Fibroblast of pulmonary artery (primary cell): ENCODE measurements around the gene PTPRN2.

Experiments
- DNase-seq: peaks from one replicate; pipeline ENCODE4 v3.0.0-alpha.2; 2010; ENCODE audit warnings: low read depth
- H3K4me3 ChIP-seq: replicated peaks from 2 replicates; pipeline ENCODE4 v1.5.1; 2011; ENCODE audit warnings: low read depth, mild to moderate bottlenecking, control low read depth, low read length, moderate library complexity
- TF ChIP-seq, protein P1 (sequence below): IDR thresholded peaks from 2 replicates; pipeline ENCODE4 v1.5.1; 2011; ENCODE audit warnings: mild to moderate bottlenecking, control low read depth, low read length, inconsistent platforms; ENCODE audit errors: missing control alignments

The PTPRN2 gene

DNA sequence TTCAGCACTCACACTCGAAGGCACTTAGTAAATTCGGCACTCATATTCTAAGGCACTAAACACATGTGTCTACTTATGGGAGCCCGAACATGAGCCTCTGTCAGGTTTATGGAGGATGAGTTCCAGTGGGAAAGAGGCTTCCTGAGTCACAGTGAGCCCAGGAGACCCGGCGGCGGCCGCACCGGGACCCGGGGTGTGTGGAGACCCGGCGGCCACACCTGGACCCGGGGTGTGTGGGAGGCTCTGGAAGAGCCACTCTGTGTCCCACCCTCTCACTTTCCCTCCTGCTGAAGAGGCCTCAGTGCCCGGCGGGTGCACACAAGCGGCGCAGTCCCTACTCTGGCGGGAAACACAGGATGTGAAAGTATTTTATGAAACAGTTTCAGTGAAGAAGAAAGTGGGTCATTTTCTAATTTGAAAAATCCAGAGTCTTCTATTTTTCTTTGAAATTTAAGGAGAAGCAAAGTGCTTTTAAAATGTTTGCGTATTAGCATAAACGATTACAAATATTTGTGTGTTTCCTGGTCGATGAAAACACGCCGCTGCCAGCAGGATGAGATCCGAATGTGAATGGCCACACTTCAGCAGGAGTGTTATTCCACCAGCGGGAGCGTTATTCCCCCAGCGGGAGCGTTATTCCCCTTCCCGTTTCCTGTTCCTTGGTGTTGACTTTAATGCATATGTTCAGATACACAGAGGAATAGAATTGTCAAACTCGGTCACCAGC is 625.7 kb downstream of the PTPRN2 start:
- no peak overlapping the region for H3K4me3 ChIP-seq
- TF ChIP-seq, protein P1, sequence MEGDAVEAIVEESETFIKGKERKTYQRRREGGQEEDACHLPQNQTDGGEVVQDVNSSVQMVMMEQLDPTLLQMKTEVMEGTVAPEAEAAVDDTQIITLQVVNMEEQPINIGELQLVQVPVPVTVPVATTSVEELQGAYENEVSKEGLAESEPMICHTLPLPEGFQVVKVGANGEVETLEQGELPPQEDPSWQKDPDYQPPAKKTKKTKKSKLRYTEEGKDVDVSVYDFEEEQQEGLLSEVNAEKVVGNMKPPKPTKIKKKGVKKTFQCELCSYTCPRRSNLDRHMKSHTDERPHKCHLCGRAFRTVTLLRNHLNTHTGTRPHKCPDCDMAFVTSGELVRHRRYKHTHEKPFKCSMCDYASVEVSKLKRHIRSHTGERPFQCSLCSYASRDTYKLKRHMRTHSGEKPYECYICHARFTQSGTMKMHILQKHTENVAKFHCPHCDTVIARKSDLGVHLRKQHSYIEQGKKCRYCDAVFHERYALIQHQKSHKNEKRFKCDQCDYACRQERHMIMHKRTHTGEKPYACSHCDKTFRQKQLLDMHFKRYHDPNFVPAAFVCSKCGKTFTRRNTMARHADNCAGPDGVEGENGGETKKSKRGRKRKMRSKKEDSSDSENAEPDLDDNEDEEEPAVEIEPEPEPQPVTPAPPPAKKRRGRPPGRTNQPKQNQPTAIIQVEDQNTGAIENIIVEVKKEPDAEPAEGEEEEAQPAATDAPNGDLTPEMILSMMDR = no peak
- no peak for DNase-seq

DNA sequence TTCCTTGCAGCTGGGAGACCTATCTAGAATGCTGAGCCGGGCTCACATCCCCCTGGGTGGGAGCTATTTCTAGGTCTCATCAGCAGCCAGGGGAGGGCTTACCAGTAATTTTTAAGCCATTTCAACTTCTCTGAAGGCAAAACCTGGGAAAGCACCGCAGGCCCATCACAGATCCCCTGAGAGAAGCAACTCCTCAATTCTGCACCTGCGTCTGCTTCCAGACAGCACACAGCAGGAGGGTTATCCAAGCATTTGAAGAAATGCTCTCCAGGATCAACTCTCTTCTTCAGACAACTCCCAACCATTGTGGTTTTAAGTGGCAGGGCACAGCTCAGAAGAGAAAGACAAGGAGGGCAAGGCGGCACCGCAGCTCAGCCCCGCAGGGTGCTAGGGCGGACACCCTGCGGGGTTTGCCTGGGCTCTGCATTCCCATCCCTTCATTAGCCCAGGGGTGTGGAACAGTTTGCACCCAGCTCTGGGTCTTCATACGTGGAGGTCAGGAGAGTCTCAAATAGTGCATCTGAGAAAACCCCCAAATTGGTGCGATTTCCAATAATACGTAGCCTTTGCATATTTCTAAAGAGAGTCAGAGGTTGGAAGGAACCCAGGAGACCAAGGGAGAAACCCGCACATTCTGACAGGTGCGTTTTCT is 632.1 kb downstream of the PTPRN2 start:
- DNase-seq = no peak
- TF ChIP-seq, protein P1 = no peak
- H3K4me3 ChIP-seq = no peak overlapping the region

DNA sequence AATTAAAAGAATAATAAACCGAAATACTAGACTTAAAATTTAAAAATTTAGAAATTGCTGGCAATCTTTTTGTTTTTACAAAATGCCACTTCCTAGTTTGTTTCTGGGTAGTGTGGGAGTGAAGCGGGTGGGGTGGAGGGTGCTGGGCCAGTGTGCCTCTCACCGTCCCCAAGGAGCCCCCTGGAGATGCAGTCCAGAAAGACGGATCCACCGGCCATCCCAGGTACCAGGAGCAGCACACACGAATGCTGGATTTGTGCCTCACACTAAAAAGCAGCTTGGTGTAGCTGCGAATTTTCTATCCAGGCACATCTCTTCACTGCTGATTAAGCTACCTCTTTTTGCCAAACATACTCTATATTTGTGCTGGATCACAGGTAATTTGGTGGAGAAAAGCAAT is 632.7 kb downstream of the PTPRN2 start:
- no peak for DNase-seq
- TF ChIP-seq, protein P1 = no peak
- H3K4me3 ChIP-seq = no peak overlapping the region

DNA sequence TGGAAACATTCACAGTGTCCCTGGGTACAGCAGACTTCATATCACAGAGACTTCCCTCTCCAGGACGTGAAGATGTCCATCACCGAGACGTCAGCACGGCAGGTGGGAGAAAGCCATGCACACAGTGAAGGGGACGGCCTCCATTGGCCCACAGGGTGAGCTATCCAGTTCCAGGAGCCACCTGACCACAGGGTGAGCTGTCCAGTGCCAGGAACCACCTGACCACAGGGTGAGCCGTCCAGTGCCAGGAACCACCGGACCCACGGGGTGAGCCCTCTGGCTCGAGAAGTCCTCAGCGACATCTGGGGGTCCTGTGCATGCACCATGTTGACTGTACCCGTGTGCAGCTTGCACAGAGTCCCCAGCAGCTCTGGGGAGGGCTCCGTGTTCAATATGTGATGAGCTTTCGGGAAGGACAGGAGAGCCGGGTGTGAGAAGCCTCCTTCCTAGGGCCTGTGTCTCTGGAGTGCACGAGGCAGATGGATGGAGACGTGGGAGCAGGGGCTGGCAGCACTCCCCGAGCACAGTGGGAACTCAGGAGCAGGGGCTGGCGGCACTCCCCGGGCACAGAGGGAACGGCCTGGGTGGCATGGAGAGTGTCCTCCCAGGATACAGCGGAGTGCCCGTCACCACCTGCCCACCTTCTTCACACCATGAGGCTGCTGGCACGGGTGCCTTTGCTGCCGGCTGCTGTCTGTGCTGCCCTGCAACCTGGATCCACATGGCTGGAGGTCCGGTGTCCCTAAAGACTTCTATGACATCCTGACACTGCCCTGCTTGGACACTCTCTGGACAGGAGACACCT is 634.6 kb downstream of the PTPRN2 start:
- DNase-seq = no peak
- TF ChIP-seq, protein P1 = no peak
- no peak overlapping the region for H3K4me3 ChIP-seq

DNA sequence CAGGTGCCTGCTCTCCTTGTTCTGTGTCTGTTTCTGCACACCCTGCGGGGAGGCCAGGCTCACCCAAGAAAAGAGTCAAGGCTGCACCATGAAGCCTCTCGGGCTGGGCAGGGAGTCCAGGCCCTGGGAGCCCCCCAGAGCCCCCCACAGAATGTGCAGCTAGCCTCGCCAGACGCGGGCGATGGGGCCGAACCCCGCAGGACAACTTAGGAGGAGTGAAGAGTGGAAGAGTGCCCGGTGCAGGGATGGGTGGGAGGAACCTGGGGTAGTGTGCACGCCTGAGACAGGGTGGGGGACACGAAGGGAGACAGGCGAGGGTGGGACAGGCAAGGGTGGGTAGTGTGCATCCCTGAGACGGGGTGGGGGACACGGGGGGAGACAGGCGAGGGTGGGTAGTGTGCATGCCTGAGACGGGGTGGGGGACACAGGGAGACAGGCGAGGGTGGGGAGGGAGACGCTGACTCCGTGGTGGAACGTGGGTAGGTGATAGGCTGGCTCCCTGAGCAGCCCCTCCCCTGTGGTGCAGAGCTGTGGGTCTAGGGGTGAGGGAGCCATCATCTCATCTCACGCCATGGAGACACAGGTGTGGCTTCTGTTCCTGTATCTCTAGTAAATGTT is 635.5 kb downstream of the PTPRN2 start:
- TF ChIP-seq, protein P1 = no peak
- no peak for DNase-seq
- no peak overlapping the region for H3K4me3 ChIP-seq

DNA sequence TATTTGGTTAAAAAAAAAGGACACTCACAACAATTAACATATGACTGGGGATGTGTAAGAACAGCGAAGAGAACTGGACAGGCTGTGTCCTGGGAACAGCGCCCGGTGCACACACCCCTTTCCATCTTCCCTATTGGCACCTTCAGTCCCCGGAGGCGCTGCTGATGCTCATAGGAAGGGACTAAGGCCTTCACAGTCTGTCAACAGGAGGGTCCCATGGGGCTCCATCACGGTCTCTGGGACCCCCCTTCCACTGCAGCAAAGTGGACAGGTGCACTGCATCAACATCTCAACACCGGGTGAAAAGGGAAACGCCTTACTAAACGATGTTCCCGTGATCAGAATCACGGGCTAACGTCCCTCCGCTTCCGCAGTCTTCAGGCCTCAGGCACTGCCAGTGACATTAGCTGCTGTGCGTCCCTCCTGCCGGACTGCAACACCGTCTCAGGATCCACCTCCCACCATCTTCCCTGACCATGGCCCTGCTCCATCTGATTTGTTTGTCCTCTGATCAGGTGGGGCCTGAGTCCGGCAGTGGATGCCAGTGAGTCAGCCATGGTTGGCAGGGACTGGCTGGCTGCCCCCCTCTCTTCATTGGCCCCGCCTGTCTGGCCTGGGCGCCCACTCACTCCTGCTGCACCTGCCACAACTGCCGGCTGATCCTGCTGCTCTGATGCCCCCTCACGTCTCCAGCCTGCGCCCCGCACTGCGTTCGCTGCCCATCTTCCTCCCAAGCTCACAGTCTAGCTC is 636.1 kb downstream of the PTPRN2 start:
- TF ChIP-seq, protein P1 = no peak
- no peak overlapping the region for H3K4me3 ChIP-seq
- DNase-seq = no peak
